Measurements from ENCODE around the gene PHLDA1. TPM values are rescaled to one million over a fixed set of nuclear protein-coding genes. Genes with fewer than 3 reads are reported as not detected.
"Not testable (repeated sequence)": the region's sequence is repeated elsewhere in the genome, so short reads cannot be mapped to it uniquely, and the experiment has no call there.

Gene PHLDA1
- polyA plus RNA-seq, 1 of the 3 experiments (the other 2 are of a cell fraction) = 26.2 TPM

GRCh38 chr12:75991753-75992152 is 39.8 kb downstream of the PHLDA1 start:
- CTCF ChIA-PET = no interaction called here
- Histone ChIP-seq H3K4me2 (no peak overlapping the region), H3K27ac (ENCODE audit: low read depth in 2 of 2, low read length in 1 of 2) (no peak overlapping the region), H3K9me2 (no peaks in the 10 kb centered on the region), H2AFZ (ENCODE audit: low read depth) (no peak overlapping the region), H3K9me3 (no peaks in the 10 kb centered on the region), H4K20me1 (ENCODE audit: insufficient read depth) (no peaks in the 10 kb centered on the region), H3K36me3 (replicated peaks in 1 of 2; ENCODE audit: control insufficient read depth in 1 of 2, insufficient read depth in 2 of 2, low read length in 1 of 2) (no peaks in the 10 kb centered on the region), H3K27me3 (ENCODE audit: insufficient read depth) (no peaks in the 10 kb centered on the region), H3K79me2 (ENCODE audit: insufficient read depth) (no peaks in the 10 kb centered on the region), H3F3A (replicated peaks; ENCODE audit: insufficient read depth) (peaks cover 4% of the 10 kb centered on the region), H3K9ac (no peak overlapping the region), H3K4me3 (ENCODE audit: low read depth in 2 of 2, low read length in 1 of 2) (no peak overlapping the region), H3K4me1 (ENCODE audit: control insufficient read depth in 1 of 2, insufficient read depth in 2 of 2, low read depth in 1 of 2, low read length in 1 of 2) (peaks cover 0 to 2% of the 10 kb centered on the region in 2 experiments; a peak in 2 of 4 replicates)
- TF ChIP-seq SMC3 (IDR thresholded peaks at IDR 0.05; ENCODE audit: low read depth, low read length) = no peak
- no peak for TF ChIP-seq ZBTB33 (IDR thresholded peaks at IDR 0.05; ENCODE audit: borderline replicate concordance, low read depth)
- WGBS (ENCODE audit: low lambda C conversion rate) = 77% methylated on average over 5 of the region's 5 CpGs
- POLR2A ChIA-PET = no interaction called here
- no peak for DNase-seq

GRCh38 chr12:75990189-75990912 is 41.2 kb downstream of the PHLDA1 start:
- ChIA-PET CTCF (no interaction called here), POLR2A (no interaction called here)
- DNase-seq = no peak
- Histone ChIP-seq H3K79me2 (ENCODE audit: insufficient read depth) (no peaks in the 10 kb centered on the region), H3K9ac (no peak overlapping the region), H2AFZ (ENCODE audit: low read depth) (no peak overlapping the region), H3K27ac (ENCODE audit: low read depth in 2 of 2, low read length in 1 of 2) (no peak overlapping the region), H3K9me3 (no peaks in the 10 kb centered on the region), H3K27me3 (ENCODE audit: insufficient read depth) (no peaks in the 10 kb centered on the region), H3F3A (replicated peaks; ENCODE audit: insufficient read depth) (peaks cover 4% of the 10 kb centered on the region), H3K36me3 (replicated peaks in 1 of 2; ENCODE audit: control insufficient read depth in 1 of 2, insufficient read depth in 2 of 2, low read length in 1 of 2) (no peaks in the 10 kb centered on the region), H3K4me3 (ENCODE audit: low read depth in 2 of 2, low read length in 1 of 2) (no peak overlapping the region), H4K20me1 (ENCODE audit: insufficient read depth) (no peaks in the 10 kb centered on the region), H3K4me1 (ENCODE audit: control insufficient read depth in 1 of 2, insufficient read depth in 2 of 2, low read depth in 1 of 2, low read length in 1 of 2) (no peaks in the 10 kb centered on the region; a peak in 1 of 4 replicates), H3K4me2 (no peak overlapping the region), H3K9me2 (no peaks in the 10 kb centered on the region)
- no peak for TF ChIP-seq REST (IDR thresholded peaks at IDR 0.05; ENCODE audit: low read depth, low read length)
- WGBS (ENCODE audit: low lambda C conversion rate) = 76% methylated on average over 4 of the region's 4 CpGs

- H3K9me3 ChIP-seq; H3F3A ChIP-seq (replicated peaks; ENCODE audit: insufficient read depth); H3K4me1 ChIP-seq (ENCODE audit: control insufficient read depth in 1 of 2, insufficient read depth in 2 of 2, low read depth in 1 of 2, low read length in 1 of 2); H3K4me2 ChIP-seq; H3K9me2 ChIP-seq; H3K9ac ChIP-seq; H4K20me1 ChIP-seq (ENCODE audit: insufficient read depth); DNase-seq; H3K79me2 ChIP-seq (ENCODE audit: insufficient read depth); H3K27me3 ChIP-seq (ENCODE audit: insufficient read depth); H3K36me3 ChIP-seq (replicated peaks in 1 of 2; ENCODE audit: control insufficient read depth in 1 of 2, insufficient read depth in 2 of 2, low read length in 1 of 2); POLR2A ChIA-PET; H2AFZ ChIP-seq (ENCODE audit: low read depth); H3K4me3 ChIP-seq (ENCODE audit: low read depth in 2 of 2, low read length in 1 of 2); CTCF ChIA-PET; H3K27ac ChIP-seq (ENCODE audit: low read depth in 2 of 2, low read length in 1 of 2): not testable (repeated sequence)
- 100% methylated on average over 1 of the region's 1 CpG for WGBS (ENCODE audit: low lambda C conversion rate)
Observed at GRCh38 chr12:75987709-75988108, 43.9 kb downstream of the PHLDA1 start.

Measured in SK-N-SH (cell line).